ENCODE results near the gene SEMA3G.

DNA sequence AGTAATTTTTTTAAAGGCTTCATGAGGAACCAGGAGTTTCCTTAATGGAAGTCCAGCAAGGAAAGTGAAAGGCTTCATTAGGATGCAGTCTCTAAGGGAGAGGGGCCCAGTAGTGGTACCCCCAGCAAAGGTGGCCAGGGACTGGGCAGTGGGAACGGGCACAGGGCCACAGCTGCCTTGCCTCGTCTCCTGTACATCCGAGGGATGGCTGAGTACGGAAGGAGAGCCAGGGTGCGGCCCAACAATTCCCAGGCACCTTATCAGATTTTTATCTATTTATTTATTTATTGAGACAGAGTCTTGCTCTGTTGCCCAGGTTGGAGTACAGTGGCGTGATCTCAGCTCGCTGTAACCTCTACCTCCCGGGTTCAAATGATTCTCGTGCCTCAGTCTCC lies 14.5 kb downstream of the SEMA3G start:
- no peak for TF ChIP-seq CTCF (conservative IDR thresholded peaks at IDR 0.05; ENCODE audit: low read length)
- no peak for TF ChIP-seq EZH2phosphoT487 (IDR thresholded peaks at IDR 0.05; ENCODE audit: borderline replicate concordance)

All from Loucy (cell line).